WTC11 (cell line): Measurements from ENCODE around the gene KLHDC3. TPM values are rescaled to one million over a fixed set of nuclear protein-coding genes. Genes with fewer than 3 reads are reported as not detected.

Experiments used
- ATAC-seq: fragments of 200-7000 bp; cut with Tn5 transposase; 2 replicates; pipeline ENCODE4 v1.10.0; 2021; ENCODE audit warnings: mild to moderate bottlenecking, moderate library complexity
- CTCF ChIA-PET: fragments of 300-600 bp; sonication (Branson Sonifier 250); formaldehyde crosslinking; loops from one replicate; lab custom pipeline; 2021; ENCODE audit warnings: antibody characterized with exemption; lab: Charles Lee
- POLR2A ChIA-PET: fragments of 350-600 bp; sonication (Branson Sonifier 250); formaldehyde crosslinking; loops from one replicate; lab custom pipeline; 2021; ENCODE audit warnings: antibody characterized with exemption; lab: Charles Lee
- DNase-seq: peaks from one replicate; pipeline ENCODE4 v3.0.0; 2021; ENCODE audit warnings: low spot score
- H3K27ac Mint-ChIP-seq: 2 replicates; pipeline ENCODE4 v1.8.0; 2021; ENCODE audit warnings: mixed read lengths
- H3K27me3 Mint-ChIP-seq: 2 replicates; pipeline ENCODE4 v1.8.0; 2021; ENCODE audit warnings: low read depth, mild to moderate bottlenecking, moderate library complexity, mixed read lengths
- H3K36me3 Mint-ChIP-seq: 2 replicates; pipeline ENCODE4 v1.8.0; 2021; ENCODE audit warnings: mixed read lengths
- H3K4me1 Mint-ChIP-seq: 2 replicates; pipeline ENCODE4 v1.8.0; 2022; ENCODE audit warnings: mixed read lengths
- H3K4me3 Mint-ChIP-seq: 2 replicates; pipeline ENCODE4 v1.8.0; 2021; ENCODE audit warnings: mild to moderate bottlenecking, moderate library complexity, mixed read lengths
- H3K9me3 Mint-ChIP-seq: 2 replicates; pipeline ENCODE4 v1.8.0; 2021; ENCODE audit warnings: mixed read lengths
- CREB1 ChIP-seq: sonication (generic); formaldehyde crosslinking; IDR thresholded peaks from 2 replicates; pipeline ENCODE4 v1.8.0; 2023; ENCODE audit warnings: mild to moderate bottlenecking, missing genetic modification reagents
- ELF4 ChIP-seq: sonication (generic); formaldehyde crosslinking; IDR thresholded peaks from 2 replicates; pipeline ENCODE4 v1.8.1; 2022; ENCODE audit warnings: low read depth, mild to moderate bottlenecking, moderate library complexity, missing genetic modification reagents
- FOXP1 ChIP-seq: sonication (generic); formaldehyde crosslinking; IDR thresholded peaks from 2 replicates; pipeline ENCODE4 v1.8.0; 2022; ENCODE audit warnings: missing genetic modification reagents, mild to moderate bottlenecking, moderate library complexity, borderline replicate concordance
- IRF2 ChIP-seq: sonication (generic); formaldehyde crosslinking; IDR thresholded peaks from 2 replicates; pipeline ENCODE4 v1.8.0; 2022; ENCODE audit warnings: low read depth, missing genetic modification reagents, borderline replicate concordance
- SOX15 ChIP-seq: fragments of 250-450 bp; sonication (Bioruptor Pico); IDR thresholded peaks from 2 replicates; pipeline ENCODE4 v1.9.0; 2021; ENCODE audit warnings: mild to moderate bottlenecking
- TCF7 ChIP-seq: sonication (generic); formaldehyde crosslinking; IDR thresholded peaks from 2 replicates; pipeline ENCODE4 v1.8.0; 2022; ENCODE audit warnings: mild to moderate bottlenecking, low read depth, missing genetic modification reagents, moderate library complexity
- ZNF138 ChIP-seq: sonication (generic); formaldehyde crosslinking; conservative IDR thresholded peaks from 2 replicates; pipeline ENCODE4 v1.8.1; 2022; ENCODE audit warnings: mild to moderate bottlenecking, moderate library complexity, missing genetic modification reagents
- ZNF263 ChIP-seq: sonication (generic); formaldehyde crosslinking; IDR thresholded peaks from 2 replicates; pipeline ENCODE4 v1.8.1; 2022; ENCODE audit warnings: low read depth, mild to moderate bottlenecking, moderate library complexity, missing genetic modification reagents
- total RNA-seq: library from RNA; stranded (reverse); gene quantifications from 3 replicates; pipeline ENCODE4 v1.2.3, GENCODE V29; 2021
- TF ChIP-seq, protein P1 (sequence below): sonication (generic); formaldehyde crosslinking; IDR thresholded peaks from 2 replicates; pipeline ENCODE4 v1.8.0; 2022; ENCODE audit warnings: mild to moderate bottlenecking, missing genetic modification reagents
- TF ChIP-seq, protein P2 (sequence below): fragments of 250-450 bp; sonication (Bioruptor Pico); IDR thresholded peaks from 2 replicates; pipeline ENCODE4 v1.9.0; 2021; ENCODE audit warnings: mild to moderate bottlenecking
- TF ChIP-seq, protein P3 (sequence below): sonication (generic); formaldehyde crosslinking; IDR thresholded peaks from 2 replicates; pipeline ENCODE4 v1.8.0; 2022; ENCODE audit warnings: mild to moderate bottlenecking, missing genetic modification reagents
- TF ChIP-seq, protein P4 (sequence below): sonication (generic); formaldehyde crosslinking; IDR thresholded peaks from 2 replicates; pipeline ENCODE4 v1.8.1; 2022; ENCODE audit warnings: low read depth, missing genetic modification reagents, borderline replicate concordance

KLHDC3 gene
- total RNA-seq, 1 experiment from 2014 or later = 172 TPM

DNA sequence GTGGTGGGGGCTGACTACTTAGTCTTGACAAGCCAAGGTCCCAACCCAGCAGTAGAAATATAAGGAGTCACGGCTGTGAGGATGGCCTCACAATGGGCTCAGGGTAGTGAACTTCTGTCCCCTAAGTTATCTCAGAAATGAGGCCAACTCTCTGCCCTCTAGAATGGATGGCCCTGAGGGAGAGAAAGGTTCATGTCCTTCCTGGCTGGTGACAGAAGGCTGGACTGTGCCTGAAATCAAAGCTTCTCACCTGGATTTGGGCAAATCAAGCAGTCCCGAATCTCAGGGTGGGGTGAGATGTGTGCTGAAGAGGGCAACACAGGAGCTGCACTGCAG lies 20.1 kb downstream of the KLHDC3 start:
- CTCF ChIA-PET = interaction anchor here (0.5 to 2.5 kb wide), 5 partner anchors 13 to 1015 kb away, joined by 3 to 10 read pairs (median 3); partner anchors contain the start of genes CUL7 and RRP36
- ATAC-seq (no peak), DNase-seq (no peak)
- TF ChIP-seq, protein P1, sequence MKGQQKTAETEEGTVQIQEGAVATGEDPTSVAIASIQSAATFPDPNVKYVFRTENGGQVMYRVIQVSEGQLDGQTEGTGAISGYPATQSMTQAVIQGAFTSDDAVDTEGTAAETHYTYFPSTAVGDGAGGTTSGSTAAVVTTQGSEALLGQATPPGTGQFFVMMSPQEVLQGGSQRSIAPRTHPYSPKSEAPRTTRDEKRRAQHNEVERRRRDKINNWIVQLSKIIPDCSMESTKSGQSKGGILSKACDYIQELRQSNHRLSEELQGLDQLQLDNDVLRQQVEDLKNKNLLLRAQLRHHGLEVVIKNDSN (CRISPR knock-in tag) = no peak
- TF ChIP-seq CREB1 = no peak
- TF ChIP-seq ELF4 = no peak
- no peak for TF ChIP-seq SOX15 (CRISPR knock-in tag)
- TF ChIP-seq, protein P2, sequence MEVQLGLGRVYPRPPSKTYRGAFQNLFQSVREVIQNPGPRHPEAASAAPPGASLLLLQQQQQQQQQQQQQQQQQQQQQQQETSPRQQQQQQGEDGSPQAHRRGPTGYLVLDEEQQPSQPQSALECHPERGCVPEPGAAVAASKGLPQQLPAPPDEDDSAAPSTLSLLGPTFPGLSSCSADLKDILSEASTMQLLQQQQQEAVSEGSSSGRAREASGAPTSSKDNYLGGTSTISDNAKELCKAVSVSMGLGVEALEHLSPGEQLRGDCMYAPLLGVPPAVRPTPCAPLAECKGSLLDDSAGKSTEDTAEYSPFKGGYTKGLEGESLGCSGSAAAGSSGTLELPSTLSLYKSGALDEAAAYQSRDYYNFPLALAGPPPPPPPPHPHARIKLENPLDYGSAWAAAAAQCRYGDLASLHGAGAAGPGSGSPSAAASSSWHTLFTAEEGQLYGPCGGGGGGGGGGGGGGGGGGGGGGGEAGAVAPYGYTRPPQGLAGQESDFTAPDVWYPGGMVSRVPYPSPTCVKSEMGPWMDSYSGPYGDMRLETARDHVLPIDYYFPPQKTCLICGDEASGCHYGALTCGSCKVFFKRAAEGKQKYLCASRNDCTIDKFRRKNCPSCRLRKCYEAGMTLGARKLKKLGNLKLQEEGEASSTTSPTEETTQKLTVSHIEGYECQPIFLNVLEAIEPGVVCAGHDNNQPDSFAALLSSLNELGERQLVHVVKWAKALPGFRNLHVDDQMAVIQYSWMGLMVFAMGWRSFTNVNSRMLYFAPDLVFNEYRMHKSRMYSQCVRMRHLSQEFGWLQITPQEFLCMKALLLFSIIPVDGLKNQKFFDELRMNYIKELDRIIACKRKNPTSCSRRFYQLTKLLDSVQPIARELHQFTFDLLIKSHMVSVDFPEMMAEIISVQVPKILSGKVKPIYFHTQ (CRISPR knock-in tag) = no peak
- TF ChIP-seq ZNF263 (CRISPR knock-in tag) = no peak
- Mint-ChIP-seq H3K27ac (peak overlapping the region; percentile 36; the same call in 1 of the 2 replicates), H3K27me3 (no peaks in the 10 kb centered on the region), H3K9me3 (no peaks in the 10 kb centered on the region), H3K4me3 (no peak overlapping the region), H3K36me3 (peaks cover 53% of the 10 kb centered on the region), H3K4me1 (no peaks in the 10 kb centered on the region)
- POLR2A ChIA-PET = interaction anchor here (1.7 kb wide), 1 partner anchor 14 kb away, joined by 3 read pairs; no protein-coding TSS in a partner anchor

DNA sequence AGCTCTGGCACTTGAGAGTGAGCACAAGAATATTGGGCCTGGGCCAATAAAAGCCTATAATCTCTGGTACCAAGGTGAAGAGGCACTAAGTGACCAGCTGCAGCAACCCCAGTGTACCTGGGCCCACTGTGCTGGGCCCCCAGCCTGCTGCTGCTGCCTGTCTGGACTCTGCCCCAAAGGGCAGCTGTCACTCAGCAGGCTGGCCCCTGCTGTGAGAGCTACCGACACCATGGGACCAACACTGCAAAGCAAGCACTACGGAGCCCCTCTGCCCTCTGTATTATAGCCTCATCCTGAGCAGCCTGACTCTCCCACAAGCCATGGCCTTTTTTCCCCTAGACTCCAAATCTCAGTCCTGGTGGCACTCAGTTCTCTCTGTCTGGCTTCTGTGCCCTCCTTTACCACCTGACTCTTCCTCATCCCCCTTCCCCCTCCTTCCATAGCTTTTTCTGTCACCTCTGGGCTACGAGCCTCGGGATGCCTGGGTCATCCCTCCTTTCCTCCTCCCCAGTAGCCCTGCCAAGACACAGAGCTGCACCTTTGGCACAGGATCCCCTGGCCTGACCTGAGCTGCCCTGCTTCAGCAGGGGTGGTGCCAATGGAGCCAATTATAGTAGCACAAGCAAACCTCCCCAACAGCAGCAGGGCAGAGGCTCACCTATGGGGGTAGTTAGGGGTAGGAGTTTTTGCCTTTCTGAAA lies 21.6 kb downstream of the KLHDC3 start:
- H3K4me1 Mint-ChIP-seq = no peaks in the 10 kb centered on the region
- H3K9me3 Mint-ChIP-seq = no peaks in the 10 kb centered on the region
- H3K36me3 Mint-ChIP-seq = peaks cover 49% of the 10 kb centered on the region
- TF ChIP-seq TCF7 (CRISPR knock-in tag) (no peak), ZNF138 (CRISPR knock-in tag) (no peak), FOXP1 (no peak), IRF2 (CRISPR knock-in tag) (no peak)
- TF ChIP-seq, protein P3, sequence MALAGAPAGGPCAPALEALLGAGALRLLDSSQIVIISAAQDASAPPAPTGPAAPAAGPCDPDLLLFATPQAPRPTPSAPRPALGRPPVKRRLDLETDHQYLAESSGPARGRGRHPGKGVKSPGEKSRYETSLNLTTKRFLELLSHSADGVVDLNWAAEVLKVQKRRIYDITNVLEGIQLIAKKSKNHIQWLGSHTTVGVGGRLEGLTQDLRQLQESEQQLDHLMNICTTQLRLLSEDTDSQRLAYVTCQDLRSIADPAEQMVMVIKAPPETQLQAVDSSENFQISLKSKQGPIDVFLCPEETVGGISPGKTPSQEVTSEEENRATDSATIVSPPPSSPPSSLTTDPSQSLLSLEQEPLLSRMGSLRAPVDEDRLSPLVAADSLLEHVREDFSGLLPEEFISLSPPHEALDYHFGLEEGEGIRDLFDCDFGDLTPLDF = no peak
- H3K27me3 Mint-ChIP-seq = no peaks in the 10 kb centered on the region
- ChIA-PET POLR2A (interaction anchor here (0.9 to 1.7 kb wide), 2 partner anchors 15 to 18 kb away, joined by 3 read pairs; partner anchors contain the start of gene CUL7), CTCF (interaction anchor here (1.0 to 2.5 kb wide), 3 partner anchors 14 to 108 kb away, joined by 3 to 10 read pairs (median 6); partner anchors contain the start of genes KLHDC3, MEA1 and RRP36)
- DNase-seq = no peak
- no peak overlapping the region for H3K4me3 Mint-ChIP-seq
- no peak overlapping the region for H3K27ac Mint-ChIP-seq
- no peak for ATAC-seq

DNA sequence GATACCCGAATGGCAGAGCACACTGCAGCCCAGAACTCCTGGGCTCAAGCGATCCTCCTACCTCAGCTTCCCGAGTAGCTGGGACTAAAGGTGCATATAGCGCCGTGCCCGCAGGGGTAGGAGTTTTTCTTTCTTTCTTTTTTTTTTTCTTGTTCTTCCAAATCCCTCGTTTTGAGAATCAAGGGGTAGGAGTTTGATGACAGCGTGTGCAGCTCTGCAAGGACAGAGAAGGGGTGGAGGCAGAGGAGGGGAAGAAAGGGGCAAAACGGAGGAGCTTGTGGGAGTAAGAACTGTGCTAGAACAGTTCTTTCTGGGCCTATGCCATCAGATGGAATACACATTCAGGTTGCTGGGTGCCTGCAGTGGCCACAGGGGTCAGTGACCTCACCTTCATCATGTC lies 22.7 kb downstream of the KLHDC3 start:
- H3K27ac Mint-ChIP-seq = no peak overlapping the region
- TF ChIP-seq, protein P4, sequence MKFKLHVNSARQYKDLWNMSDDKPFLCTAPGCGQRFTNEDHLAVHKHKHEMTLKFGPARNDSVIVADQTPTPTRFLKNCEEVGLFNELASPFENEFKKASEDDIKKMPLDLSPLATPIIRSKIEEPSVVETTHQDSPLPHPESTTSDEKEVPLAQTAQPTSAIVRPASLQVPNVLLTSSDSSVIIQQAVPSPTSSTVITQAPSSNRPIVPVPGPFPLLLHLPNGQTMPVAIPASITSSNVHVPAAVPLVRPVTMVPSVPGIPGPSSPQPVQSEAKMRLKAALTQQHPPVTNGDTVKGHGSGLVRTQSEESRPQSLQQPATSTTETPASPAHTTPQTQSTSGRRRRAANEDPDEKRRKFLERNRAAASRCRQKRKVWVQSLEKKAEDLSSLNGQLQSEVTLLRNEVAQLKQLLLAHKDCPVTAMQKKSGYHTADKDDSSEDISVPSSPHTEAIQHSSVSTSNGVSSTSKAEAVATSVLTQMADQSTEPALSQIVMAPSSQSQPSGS (CRISPR knock-in tag) = no peak
- no peak for TF ChIP-seq ELF4
- H3K9me3 Mint-ChIP-seq = no peaks in the 10 kb centered on the region
- H3K4me3 Mint-ChIP-seq = no peak overlapping the region
- H3K4me1 Mint-ChIP-seq = no peaks in the 10 kb centered on the region
- no peaks in the 10 kb centered on the region for H3K27me3 Mint-ChIP-seq
- peaks cover 45% of the 10 kb centered on the region for H3K36me3 Mint-ChIP-seq
- ATAC-seq (no peak), DNase-seq (no peak)
- CTCF ChIA-PET = no interaction called here
- POLR2A ChIA-PET = no interaction called here
